ENCODE measurements around the gene TRMT1.
A peak's percentile ranks its signal among the peaks of the same experiment; 100 is the strongest.

TRMT1 gene

DNA sequence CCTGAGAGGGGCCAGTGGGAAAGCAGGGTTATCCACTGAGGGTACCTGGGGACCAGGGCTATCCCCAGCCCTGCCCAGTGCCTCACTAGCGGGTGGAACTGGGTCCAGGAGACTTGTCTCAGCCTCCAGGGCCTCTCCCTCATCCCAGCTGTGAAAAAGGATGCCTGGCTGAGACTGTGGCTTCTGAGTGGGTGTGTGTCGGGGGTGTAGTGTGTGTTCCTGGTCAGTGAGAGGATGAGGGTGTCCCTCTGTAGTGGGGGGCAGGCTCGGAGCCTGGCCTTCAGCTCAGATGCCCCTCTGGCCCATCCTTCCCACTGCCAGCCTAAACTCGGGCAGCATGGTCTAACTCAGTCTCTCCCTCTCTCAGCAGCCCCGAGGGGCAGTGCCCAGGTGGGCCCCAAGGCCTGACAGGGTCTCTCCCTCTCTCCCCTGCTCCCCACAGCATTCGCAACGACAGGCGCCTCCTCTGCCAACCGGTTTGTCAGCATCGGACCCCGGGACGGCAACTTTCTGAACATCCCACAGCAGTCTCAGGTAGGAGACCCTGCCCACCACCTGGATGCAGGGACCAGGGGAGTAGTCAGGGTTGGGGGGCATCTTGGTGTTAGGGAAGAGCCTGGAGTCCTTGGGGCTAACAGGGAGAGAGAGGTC lies 26.6 kb downstream of the TRMT1 start:
- no peak for DNase-seq

- DNase-seq = no peak
These were observed 27.2 kb downstream of the TRMT1 start for GRCh38 chr19:13089139-13089856.

DNA sequence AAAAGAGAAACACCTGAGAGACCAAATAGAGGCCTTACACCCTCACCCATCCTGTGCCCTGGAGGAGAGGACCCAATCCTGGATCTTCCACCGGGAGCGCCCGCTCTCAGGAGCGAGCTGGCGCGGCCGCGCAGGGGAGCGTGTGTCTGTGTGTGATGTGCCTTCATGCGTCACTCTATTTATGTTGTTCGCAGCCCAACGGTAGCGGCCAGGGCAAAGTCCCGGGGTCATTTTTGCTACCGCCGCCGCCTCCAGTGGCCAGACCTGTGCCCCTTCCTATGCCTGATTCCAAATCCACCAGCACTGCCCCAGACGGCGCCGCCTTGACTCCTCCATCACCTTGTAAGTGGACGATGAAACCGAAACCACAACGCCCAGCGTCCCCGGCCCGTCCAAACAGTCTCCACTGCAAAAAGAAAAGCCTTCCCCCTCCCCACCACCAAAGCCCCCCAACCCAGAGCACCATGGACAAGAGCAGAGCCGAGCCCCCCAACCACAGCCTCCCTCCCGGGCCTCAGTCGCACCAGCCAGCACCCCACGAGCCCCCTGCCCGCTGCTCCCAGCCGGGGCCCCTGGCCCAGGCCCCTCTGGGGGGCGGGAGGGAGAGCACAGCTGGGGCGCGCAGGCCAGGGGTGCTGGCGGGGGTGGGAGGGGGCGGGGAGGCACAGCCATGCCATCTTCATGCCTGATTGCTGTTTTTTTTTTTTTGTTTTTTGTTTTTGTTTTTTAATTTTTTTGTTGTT lies 28.6 kb downstream of the TRMT1 start:
- DNase-seq = no peak

DNA sequence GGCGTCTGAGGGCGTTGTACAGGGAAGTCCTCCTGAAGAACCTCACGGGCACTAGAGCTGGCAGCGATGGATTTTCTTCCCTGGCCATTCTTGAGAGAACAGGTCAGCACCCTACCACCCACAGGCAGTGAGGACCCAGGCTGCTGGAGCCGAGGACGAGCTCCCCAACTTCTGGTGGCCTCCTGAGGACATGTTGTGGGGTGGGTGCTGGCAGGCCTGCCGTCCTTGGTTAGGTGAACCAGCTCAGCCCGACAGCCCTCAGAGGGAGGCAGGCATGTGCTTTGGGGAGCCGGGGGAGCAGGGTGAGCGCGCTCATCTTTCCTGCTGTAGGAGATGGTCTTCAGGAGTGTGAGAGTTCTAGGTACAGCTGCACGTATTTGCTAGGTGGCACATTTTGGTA lies 29.2 kb downstream of the TRMT1 start:
- DNase-seq = no peak

GRCh38 chr19:13086341-13086740 lies 30.2 kb downstream of the TRMT1 start:
- DNase-seq = no peak

- no peak for DNase-seq
These were observed 30.9 kb downstream of the TRMT1 start for GRCh38 chr19:13085666-13086065.

DNA sequence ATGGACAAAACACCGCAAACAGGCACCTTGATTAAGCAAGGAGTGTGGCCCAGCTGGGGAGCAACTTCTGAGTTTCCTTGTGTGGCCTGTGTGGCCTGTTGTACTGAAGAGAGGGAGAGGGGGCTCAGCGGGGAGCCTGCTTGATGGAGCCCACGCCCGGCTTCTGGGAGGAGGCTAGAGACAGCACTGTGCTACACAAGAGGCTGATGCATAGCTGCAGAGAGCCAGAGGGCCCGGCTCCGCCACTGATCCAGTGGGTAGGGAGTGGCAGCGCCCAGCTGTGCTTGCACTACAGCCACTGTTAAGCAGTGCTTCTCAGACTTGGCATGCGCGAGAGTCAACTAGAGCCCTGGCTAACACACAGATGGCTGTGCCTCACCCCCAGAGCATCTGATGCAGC lies 32.9 kb downstream of the TRMT1 start:
- no peak for DNase-seq

- no peak for DNase-seq
These were observed 33.5 kb downstream of the TRMT1 start for GRCh38 chr19:13083008-13083404.

DNA sequence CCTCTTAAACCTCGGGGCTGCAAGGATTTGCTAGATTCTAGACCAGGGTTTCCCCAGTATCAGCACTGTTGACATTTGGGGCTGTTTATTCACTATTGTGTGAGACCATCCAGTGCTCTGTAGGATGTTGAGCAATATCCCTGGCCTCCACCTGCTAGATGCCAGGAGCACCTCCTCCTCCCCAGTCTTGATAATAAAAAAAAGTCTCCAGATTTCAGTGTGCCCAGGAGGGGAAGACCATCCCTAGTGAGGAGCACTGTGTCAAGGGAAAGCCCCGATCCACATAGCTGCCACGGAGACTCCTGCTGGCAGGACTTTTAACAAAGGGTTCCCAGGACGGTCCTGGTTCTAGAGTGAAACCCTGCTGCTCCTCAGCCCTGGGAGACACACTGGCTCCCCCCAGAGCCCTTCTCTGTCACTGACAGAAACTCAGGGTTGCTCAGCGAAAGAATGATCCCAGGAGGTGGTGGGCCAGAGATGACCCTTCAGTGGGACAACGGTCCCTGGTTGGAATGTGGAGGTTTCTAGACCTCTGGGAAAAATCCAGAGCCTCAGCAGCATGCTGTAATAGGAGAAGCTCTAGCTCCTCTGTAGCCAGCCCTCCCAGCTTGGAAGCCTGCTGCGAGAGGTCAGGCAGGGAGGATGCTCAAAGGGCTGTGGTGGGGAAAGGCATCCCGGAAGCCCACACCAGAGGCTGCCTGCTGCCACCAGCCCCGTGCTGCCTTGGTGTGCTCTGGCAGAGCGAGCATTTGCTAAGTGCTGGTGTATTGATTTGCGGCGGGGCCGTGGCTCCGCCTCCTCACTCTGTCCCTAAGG lies 34.1 kb downstream of the TRMT1 start:
- DNase-seq = no peak

DNA sequence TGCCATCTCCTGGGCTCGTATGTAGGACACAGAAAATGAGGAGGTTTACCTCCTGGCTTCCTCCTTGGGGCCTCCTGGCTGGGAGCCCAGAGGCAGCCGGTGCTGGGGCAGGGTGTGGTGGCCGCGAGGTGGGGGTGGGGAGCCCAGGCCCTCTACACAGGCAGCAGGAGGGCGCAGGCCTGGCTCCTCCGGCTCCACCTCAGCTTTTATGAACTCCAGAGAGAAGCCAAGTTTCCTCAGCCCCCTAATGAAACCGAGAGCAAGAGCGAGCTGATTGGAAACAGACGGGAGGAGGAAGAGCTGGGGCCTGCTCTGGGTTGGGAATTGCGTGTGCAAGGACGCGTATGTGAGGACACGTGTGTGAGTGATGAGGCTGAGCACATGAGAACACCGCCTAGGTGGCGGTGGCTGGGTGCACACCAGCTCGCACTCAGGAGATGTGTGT lies 37.0 kb downstream of the TRMT1 start:
- no peak for DNase-seq

GRCh38 chr19:13078897-13079541 lies 37.5 kb downstream of the TRMT1 start:
- DNase-seq = no peak

- no peak for DNase-seq
These were observed 38.2 kb downstream of the TRMT1 start for GRCh38 chr19:13078381-13078780.

DNA sequence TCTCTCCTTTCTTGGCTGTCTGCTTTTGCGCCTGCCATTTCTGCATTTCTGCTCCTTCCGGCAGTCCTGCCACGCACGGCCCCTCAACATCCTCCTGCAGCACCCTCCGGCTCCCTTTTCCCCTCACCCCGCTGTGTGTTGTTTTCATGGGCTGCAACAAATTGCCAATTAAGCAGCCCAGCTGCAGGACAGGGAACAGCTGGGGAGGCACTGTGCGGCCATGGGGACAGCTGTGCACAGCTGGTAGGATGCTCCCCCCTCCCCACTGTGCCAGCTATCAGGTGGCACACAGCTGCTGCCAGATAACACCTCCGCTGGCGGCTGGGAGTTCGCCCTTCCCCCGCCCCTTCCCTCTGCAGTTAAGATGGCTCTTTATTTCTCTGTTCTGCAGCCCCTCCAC lies 39.3 kb downstream of the TRMT1 start:
- peak; percentile 2 for DNase-seq

GRCh38 chr19:13076787-13077186 lies 39.8 kb downstream of the TRMT1 start:
- no peak for DNase-seq

GRCh38 chr19:13076320-13076719 lies 40.2 kb downstream of the TRMT1 start:
- DNase-seq = no peak

DNA sequence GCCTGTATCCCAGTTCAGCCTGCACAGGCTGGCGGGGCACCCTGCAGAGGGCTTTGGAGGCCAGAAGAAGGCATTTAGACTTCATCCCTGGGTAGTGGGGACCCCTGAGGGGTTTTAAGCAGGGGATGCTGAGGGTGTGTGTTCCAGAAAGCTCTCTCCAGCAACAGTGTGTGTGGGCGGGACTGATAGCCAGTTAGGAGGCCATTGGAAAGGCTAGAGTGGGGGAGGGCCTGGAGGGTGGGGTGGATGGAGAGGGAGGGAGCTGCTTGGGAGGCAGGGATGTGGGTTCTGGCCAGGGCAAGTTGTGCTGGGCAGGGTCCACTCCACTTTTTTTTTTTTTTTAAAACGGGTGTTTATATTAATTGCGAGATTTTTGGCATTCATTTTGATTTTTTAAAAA lies 42.2 kb downstream of the TRMT1 start:
- no peak for DNase-seq

- no peak for DNase-seq
These were observed 43.3 kb downstream of the TRMT1 start for GRCh38 chr19:13073263-13073662.

DNA sequence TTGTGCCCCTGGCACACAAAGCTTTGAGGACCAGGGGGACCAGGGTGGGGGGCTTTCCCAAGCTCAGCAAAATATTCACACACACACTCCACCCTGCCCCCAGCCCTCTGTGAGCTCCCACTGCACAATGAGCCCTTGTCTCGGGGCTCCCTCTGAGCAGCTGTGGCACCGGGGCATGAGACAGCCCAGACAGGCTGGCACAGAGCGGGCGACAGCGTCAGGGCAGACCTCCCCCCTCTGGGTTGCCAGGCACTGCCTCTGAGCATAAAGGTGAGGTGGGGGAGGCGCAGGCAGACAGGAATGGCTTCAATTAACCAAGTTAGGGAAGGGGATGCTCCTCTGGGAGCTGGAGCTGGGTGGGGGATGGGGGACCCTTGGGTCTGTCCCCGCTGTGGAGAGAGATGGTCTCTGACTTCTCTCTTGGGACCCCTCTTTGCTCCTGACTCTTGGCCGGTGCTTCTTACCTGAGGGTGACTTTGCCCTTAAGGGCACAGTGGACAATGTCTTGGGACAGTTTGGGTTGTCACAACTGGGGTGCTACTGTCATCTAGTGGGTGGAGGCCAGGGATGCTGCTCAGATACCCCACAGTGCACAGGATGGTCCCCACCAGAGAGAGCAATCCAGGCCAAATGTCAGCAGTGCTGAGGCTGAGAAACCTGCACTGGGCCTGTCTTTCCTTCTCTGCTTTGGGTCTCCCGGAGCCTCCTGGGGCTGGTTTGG lies 44.2 kb downstream of the TRMT1 start:
- DNase-seq = peak; percentile 8

- no peak for DNase-seq
These were observed 44.9 kb downstream of the TRMT1 start for GRCh38 chr19:13071444-13072187.

DNA sequence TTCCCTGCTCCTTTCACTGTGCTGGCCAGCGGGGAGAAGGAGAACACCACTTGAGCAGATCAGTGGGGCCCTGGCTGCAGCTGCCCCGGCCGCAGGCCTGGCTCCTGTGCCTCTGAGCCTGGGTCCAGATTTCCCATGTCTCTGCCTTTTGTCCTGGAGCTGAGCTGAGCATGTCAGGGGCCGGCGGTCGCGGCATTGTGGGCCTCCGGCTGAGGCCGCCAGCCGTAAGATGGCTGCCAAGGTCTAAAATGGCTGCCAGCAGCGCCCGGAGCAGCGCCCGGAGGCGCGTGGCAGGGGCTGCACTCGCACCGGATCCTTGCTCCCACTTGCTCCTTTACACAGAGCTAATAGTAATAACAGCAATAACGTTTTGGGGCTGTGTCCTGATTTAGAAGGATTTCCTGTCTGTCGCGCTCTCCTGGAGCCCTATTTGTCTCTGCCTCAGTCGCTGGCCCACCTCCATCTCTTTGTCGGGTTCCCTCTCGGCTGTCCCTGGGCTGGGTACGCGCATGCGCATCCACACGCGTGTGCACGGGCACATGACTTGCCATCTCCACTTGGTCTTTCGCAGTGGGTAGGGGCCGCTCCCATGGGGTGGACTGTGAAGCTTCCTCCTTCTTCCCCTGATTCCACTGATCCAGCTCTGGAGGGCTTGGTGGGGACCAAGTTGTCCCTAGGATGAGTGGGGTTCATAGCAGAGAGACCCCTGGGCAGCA lies 46.0 kb downstream of the TRMT1 start:
- no peak for DNase-seq
